Measurements from ENCODE around the gene PKD2. TPM values are rescaled to one million over a fixed set of nuclear protein-coding genes. Genes with fewer than 3 reads are reported as not detected.

Gene PKD2
- total and polyA plus RNA-seq, 7 donors: 1.4 to 123 (median 67.6) TPM

- WGBS, 2 donors: 87 to 90% methylated on average over 8 of the region's 8 CpGs
- no peaks in the 10 kb centered on the region for H3K27me3 ChIP-seq
- H3K4me1 ChIP-seq: no peaks in the 10 kb centered on the region
- DNase-seq: no peak
- H3K36me3 ChIP-seq: no peaks in the 10 kb centered on the region
- H3K27ac ChIP-seq: no peak overlapping the region
- intact Hi-C loops (cut with DNase I): no loop called here
- H3K4me3 ChIP-seq: no peak overlapping the region
- no peaks in the 10 kb centered on the region for H3K9me3 ChIP-seq
- TF ChIP-seq CTCF (IDR thresholded peaks at IDR 0.05) (no peak), EP300 (IDR thresholded peaks at IDR 0.05) (no peak), POLR2AphosphoS5 (IDR thresholded peaks at IDR 0.05) (no peak), POLR2A (IDR thresholded peaks at IDR 0.05) (no peak)
Measured at GRCh38 chr4:87967193-87967592, 40.2 kb upstream of the PKD2 start.

GRCh38 chr4:87970121-87970520 lies 37.3 kb upstream of the PKD2 start:
- H3K27ac ChIP-seq: no peak overlapping the region
- H3K4me3 ChIP-seq: no peak overlapping the region
- H3K36me3 ChIP-seq: no peaks in the 10 kb centered on the region
- no peak for DNase-seq
- no peak for TF ChIP-seq EP300 (IDR thresholded peaks at IDR 0.05)
- TF ChIP-seq CTCF (IDR thresholded peaks at IDR 0.05): no peak
- no peak for TF ChIP-seq POLR2AphosphoS5 (IDR thresholded peaks at IDR 0.05)
- H3K27me3 ChIP-seq: no peaks in the 10 kb centered on the region
- WGBS, 2 donors: 13 to 60% methylated on average over 2 of the region's 2 CpGs
- H3K9me3 ChIP-seq: no peaks in the 10 kb centered on the region
- intact Hi-C loops (cut with DNase I): loop anchor here (10.0 kb wide), 1 partner anchor 245 kb away; no protein-coding TSS in a partner anchor
- H3K4me1 ChIP-seq: peaks cover 0 to 5% (median 2%) of the 10 kb centered on the region in 4 donors

- WGBS, 2 donors: 11 to 47% methylated on average over 1 of the region's 1 CpG
- intact Hi-C loops (cut with DNase I): loop anchor here (10.0 kb wide), 1 partner anchor 243 kb away; no protein-coding TSS in a partner anchor
- Histone ChIP-seq H3K9me3 (no peaks in the 10 kb centered on the region), H3K27me3 (no peaks in the 10 kb centered on the region), H3K4me1 (peaks cover 0 to 5% (median 2%) of the 10 kb centered on the region in 4 donors), H3K27ac (no peak overlapping the region), H3K36me3 (no peaks in the 10 kb centered on the region), H3K4me3 (no peak overlapping the region)
- TF ChIP-seq EP300 (IDR thresholded peaks at IDR 0.05): no peak
- no peak for TF ChIP-seq POLR2AphosphoS5 (IDR thresholded peaks at IDR 0.05)
- no peak for TF ChIP-seq POLR2A (IDR thresholded peaks at IDR 0.05)
- TF ChIP-seq CTCF (IDR thresholded peaks at IDR 0.05): no peak
- DNase-seq: no peak
Measured at GRCh38 chr4:87971866-87972265, 35.6 kb upstream of the PKD2 start.

- Histone ChIP-seq H3K9me3 (no peaks in the 10 kb centered on the region), H3K27ac (peak overlapping the region in 2 of 4 donors; percentile 11), H3K4me1 (peaks cover 0 to 5% (median 2%) of the 10 kb centered on the region in 4 donors), H3K36me3 (no peaks in the 10 kb centered on the region), H3K27me3 (no peaks in the 10 kb centered on the region), H3K4me3 (peak overlapping the region in 1 of 4 donors; percentile 4)
- 29 to 31% methylated on average over 14 of the region's 14 CpGs for WGBS, 2 donors
- intact Hi-C loops (cut with DNase I): loop anchor here (1.0 to 10.0 kb wide), 2 partner anchors 120 to 241 kb away; no protein-coding TSS in a partner anchor
- no peak for DNase-seq
- peak; percentile 29 to 78 (median 71) for TF ChIP-seq CTCF (IDR thresholded peaks at IDR 0.05)
- TF ChIP-seq POLR2A (IDR thresholded peaks at IDR 0.05): no peak
- TF ChIP-seq EP300 (IDR thresholded peaks at IDR 0.05): no peak
- no peak for TF ChIP-seq POLR2AphosphoS5 (IDR thresholded peaks at IDR 0.05)
Measured at GRCh38 chr4:87973283-87974169, 33.9 kb upstream of the PKD2 start.

Data from sigmoid colon (tissue), 7 donors.